CD1c-positive myeloid dendritic cell (primary cell): ENCODE results near the gene CDKL2.
"Not testable (repeated sequence)": the region's sequence is repeated elsewhere in the genome, so short reads cannot be mapped to it uniquely, and the experiment has no call there.

Source experiments
- DNase-seq: peaks from one replicate; pipeline ENCODE4 v3.0.0-alpha.2; 2016; ENCODE audit errors: extremely low spot score

Gene CDKL2

GRCh38 chr4:75552452-75552851 is 77.9 kb downstream of the CDKL2 start:
- no peak for DNase-seq

GRCh38 chr4:75549019-75549418 is 81.3 kb downstream of the CDKL2 start:
- no peak for DNase-seq

DNA sequence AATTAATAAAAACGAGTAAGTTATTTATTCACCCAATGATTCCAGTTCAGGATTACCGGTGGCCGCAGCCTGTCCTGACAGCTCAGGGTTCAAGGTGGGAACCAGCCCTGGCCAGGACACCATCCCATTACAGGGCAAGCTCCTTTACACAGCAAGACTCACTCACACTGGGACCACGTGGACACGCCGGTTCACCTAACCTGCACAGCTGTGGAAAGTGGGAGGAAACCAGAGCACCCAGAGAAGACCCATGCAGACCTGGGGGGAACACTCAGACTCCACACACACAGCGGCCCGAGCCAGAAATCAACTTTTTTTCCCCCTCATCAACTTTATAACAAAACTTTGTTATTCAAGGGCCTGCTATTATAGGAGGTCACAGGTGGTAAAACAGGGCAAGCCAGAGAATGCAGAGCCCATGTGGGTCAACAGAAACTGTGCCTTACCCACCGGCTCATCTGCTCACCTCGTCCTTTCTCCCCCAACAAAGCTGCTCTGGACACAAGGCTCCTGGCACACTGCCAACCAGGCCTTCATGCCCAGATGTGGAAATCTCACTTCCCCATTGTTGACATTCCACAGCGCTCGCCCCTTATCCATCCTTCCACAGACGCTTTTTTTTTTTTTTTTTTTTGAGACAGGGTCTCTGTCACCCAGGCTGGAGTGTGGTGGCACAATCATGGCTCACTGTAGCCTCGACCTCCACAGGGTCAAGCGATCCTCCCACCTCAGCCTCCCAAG is 82.5 kb downstream of the CDKL2 start:
- peak; percentile 50 for DNase-seq

DNA sequence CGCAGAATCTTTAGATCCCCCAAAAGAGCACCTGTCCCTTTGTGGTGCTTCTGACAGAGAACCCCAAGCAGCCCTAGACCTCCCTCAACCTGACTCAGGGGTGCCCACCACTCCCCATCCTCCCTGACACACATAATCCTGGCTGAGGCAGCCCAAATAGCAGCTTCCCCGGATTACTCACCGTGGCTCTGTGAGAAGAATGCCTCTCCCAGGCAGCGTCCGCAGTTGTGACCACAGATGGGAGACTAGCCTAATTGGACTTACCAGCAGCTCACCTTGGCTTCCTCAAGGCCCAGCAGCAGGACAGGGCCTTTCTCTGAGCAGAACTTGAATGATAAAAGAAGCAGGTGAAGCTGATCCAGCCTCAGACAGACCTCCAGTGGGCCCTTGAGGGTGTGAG is 84.8 kb downstream of the CDKL2 start:
- DNase-seq: no peak

- DNase-seq: no peak
These were observed 85.5 kb downstream of the CDKL2 start for GRCh38 chr4:75544870-75545269.

GRCh38 chr4:75544220-75544619 is 86.1 kb downstream of the CDKL2 start:
- DNase-seq: not testable (repeated sequence)

- DNase-seq: no peak
These were observed 87.5 kb downstream of the CDKL2 start for GRCh38 chr4:75542824-75543223.

- DNase-seq: not testable (repeated sequence)
These were observed 93.0 kb downstream of the CDKL2 start for GRCh38 chr4:75537308-75537707.

GRCh38 chr4:75533926-75534325 is 96.4 kb downstream of the CDKL2 start:
- not testable (repeated sequence) for DNase-seq

DNA sequence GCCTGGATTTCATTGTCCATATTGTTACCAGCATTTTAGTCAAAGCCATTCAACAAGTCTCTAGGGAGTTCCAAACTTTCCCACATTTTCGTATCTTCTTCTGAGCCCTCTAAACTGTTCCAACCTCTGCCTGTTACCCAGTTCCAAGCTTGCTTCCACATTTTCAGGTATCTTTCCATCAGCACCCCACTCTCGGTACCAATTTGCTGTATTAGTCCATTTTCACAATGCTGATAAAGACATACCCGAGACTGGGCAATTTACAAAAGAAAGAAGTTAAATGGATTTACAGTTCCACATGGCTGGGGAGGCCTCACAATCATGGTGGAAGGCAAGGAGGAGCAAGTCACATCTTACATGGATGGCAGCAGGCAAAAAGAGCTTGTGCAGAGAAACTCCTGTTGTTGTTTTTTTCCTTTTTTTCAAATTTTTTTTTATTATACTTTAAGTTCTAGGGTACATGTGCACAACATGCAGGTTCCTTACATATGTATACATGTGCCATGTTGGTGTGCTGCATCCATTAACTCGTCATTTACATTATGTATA is 96.9 kb downstream of the CDKL2 start:
- DNase-seq: not testable (repeated sequence)

- not testable (repeated sequence) for DNase-seq
These were observed 98.7 kb downstream of the CDKL2 start for GRCh38 chr4:75531536-75532143.

DNA sequence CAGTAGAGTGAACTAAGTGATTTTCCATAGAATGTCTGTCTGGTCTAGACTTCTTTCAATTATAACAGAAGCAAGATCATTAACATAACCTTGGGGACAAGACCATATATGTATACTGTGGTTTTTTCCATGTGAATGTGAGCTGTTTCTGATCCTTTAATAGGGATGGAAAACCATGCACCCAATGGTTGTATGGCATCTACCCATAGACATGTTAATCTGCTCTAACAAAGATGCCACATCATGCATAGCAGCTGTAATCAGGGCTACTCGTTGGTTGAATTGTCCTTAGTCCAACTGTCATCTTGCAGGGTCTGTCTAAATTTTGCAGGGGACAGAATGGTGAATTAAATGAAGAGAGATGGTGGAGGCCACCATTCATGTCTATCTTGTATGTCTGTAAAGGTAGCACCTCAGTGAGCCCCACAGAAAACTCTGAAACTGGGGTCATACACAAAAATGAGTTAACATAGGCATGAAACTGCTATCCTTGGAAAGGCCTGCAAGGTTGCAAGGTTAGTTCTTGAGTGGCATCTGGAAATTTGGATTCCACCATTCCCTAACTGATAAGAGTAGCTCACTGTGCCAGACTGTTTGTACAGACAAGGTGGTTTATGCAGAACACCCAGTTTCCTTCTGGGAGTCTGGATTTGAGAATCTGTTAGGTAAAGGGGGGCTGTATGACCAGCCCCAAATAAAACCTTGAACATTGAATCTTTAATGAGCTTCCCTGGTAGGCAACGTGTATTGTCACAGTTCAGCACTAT is 99.6 kb downstream of the CDKL2 start:
- DNase-seq: no peak
